T47D (cell line): ENCODE data around the gene CAPZA3.
A peak's percentile ranks its signal among the peaks of the same experiment; 100 is the strongest.
"Not testable (repeated sequence)": the region's sequence is repeated elsewhere in the genome, so short reads cannot be mapped to it uniquely, and the experiment has no call there.

Experiments used
- DNase-seq, 2 experiments: peaks; one replicate each; pipeline versions ENCODE4 v3.0.0 to v3.0.0-alpha.2; 2011 to 2012; ENCODE audit warnings: low read depth in 1 of 2, low spot score in 1 of 2
- JUND ChIP-seq: IDR thresholded peaks from 2 replicates; pipeline ENCODE4 v1.6.1; 2012; ENCODE audit warnings: low read depth
- in situ Hi-C: cut with HindIII; loops from 2 replicates; pipeline ENCODE4 v1.10.0; 2016; ENCODE audit warnings: low sequenced_read_pairs, low pct_unique_long_range_greater_than_20kb

CAPZA3 gene

GRCh38 chr12:18737819-18738218, at the start of gene CAPZA3, which contains the start of gene PLCZ1:
Gene CAPZA3, plus strand, starts transcription at chr12:18738119. Its CDS starts 150 bp downstream, at chr12:18738269.
Gene PLCZ1, minus strand, starts transcription at chr12:18738012. Its CDS starts 641 bp downstream, at chr12:18737371.
- TF ChIP-seq JUND, result no peak
- in situ Hi-C loops, result no loop called here
- DNase-seq, result no peak

GRCh38 chr12:18689771-18690170, 48.1 kb upstream of the CAPZA3 start:
- in situ Hi-C loops, result no loop called here
- DNase-seq, result no peak

GRCh38 chr12:18690653-18691052, 47.3 kb upstream of the CAPZA3 start:
- no peak for TF ChIP-seq JUND
- DNase-seq, result peak in 1 of 2 experiments; percentile 6
- in situ Hi-C loops, result no loop called here

More at GRCh38 chr12:18689771-18690170, 48.1 kb upstream of the CAPZA3 start:
- TF ChIP-seq JUND, result no peak

GRCh38 chr12:18693986-18694385, 43.9 kb upstream of the CAPZA3 start:
- DNase-seq, in situ Hi-C loops: not testable (repeated sequence)

GRCh38 chr12:18696971-18697602, 40.8 kb upstream of the CAPZA3 start:
- in situ Hi-C loops, result no loop called here
- no peak for TF ChIP-seq JUND
- DNase-seq, result no peak

- in situ Hi-C loops, result no loop called here
- TF ChIP-seq JUND, result no peak
- DNase-seq, result no peak
Observed at GRCh38 chr12:18700271-18700670, 37.6 kb upstream of the CAPZA3 start.

- no peak for TF ChIP-seq JUND
- in situ Hi-C loops, result no loop called here
- no peak for DNase-seq
Observed at GRCh38 chr12:18703321-18703720, 34.6 kb upstream of the CAPZA3 start.

- no peak for DNase-seq
- in situ Hi-C loops, result no loop called here
- no peak for TF ChIP-seq JUND
Observed at GRCh38 chr12:18703911-18704310, 34.0 kb upstream of the CAPZA3 start.

GRCh38 chr12:18706798-18707197, 31.1 kb upstream of the CAPZA3 start:
- in situ Hi-C loops, result no loop called here
- DNase-seq, result peak in 1 of 2 experiments; percentile 24
- no peak for TF ChIP-seq JUND

- TF ChIP-seq JUND, result no peak
- DNase-seq, result peak in 1 of 2 experiments; percentile 27
- in situ Hi-C loops, result no loop called here
Observed at GRCh38 chr12:18716236-18716635, 21.7 kb upstream of the CAPZA3 start.

- no peak for TF ChIP-seq JUND
- in situ Hi-C loops, result no loop called here
- no peak for DNase-seq
Observed at GRCh38 chr12:18718462-18718861, 19.5 kb upstream of the CAPZA3 start.

GRCh38 chr12:18719922-18720510, 17.9 kb upstream of the CAPZA3 start:
- in situ Hi-C loops, result no loop called here
- no peak for DNase-seq

GRCh38 chr12:18720690-18721089, 17.2 kb upstream of the CAPZA3 start:
- no peak for TF ChIP-seq JUND
- in situ Hi-C loops, result no loop called here
- no peak for DNase-seq

More at GRCh38 chr12:18719922-18720510, 17.9 kb upstream of the CAPZA3 start:
- TF ChIP-seq JUND, result no peak
